GM13977 (cell line): ENCODE measurements around the gene INO80E.

Experiments used
- DNase-seq: peaks from one replicate; pipeline ENCODE4 v3.0.0; 2012; ENCODE audit warnings: low spot score
- CTCF ChIP-seq: IDR thresholded peaks from 2 replicates; pipeline ENCODE4 v1.5.1; 2012; ENCODE audit warnings: mild to moderate bottlenecking, control low read depth; ENCODE audit not compliant: insufficient read depth; ENCODE audit errors: extremely low read depth, missing control alignments
- in situ Hi-C: fragments of 300-500 bp; cut with MboI; formaldehyde crosslinking; loops from one replicate; pipeline ENCODE4 v1.12.0; 2022; ENCODE audit warnings: low sequenced_read_pairs, low pct_unique_long_range_greater_than_20kb, mixed read lengths, inconsistent platforms; ENCODE audit not compliant: unreplicated experiment

The INO80E gene

GRCh38 chr16:30052671-30053372, 56.8 kb downstream of the INO80E start:
- TF ChIP-seq CTCF: no peak
- in situ Hi-C loops: no loop called here
- peak; percentile 95 for DNase-seq

GRCh38 chr16:30053376-30054015, 57.5 kb downstream of the INO80E start:
- no peak for DNase-seq
- no peak for TF ChIP-seq CTCF
- in situ Hi-C loops: no loop called here

GRCh38 chr16:30054451-30054850, 58.4 kb downstream of the INO80E start:
- no peak for DNase-seq
- in situ Hi-C loops: no loop called here
- no peak for TF ChIP-seq CTCF

- TF ChIP-seq CTCF: peak; percentile 79
- DNase-seq: peak; percentile 66
- in situ Hi-C loops: no loop called here
These were observed 59.0 kb downstream of the INO80E start for GRCh38 chr16:30054959-30055553.
